ENCODE data around the gene GRAMD4.

Gene GRAMD4

GRCh38 chr22:46574993-46575910 lies 44.9 kb upstream of the GRAMD4 start:
- TF ChIP-seq CTCF (IDR thresholded peaks at IDR 0.05; ENCODE audit: low read depth, low read length, missing control alignments), result no peak
- H3K27ac ChIP-seq, result no peak overlapping the region
- H3K36me3 ChIP-seq (replicated peaks), result no peaks in the 10 kb centered on the region
- H3K4me3 ChIP-seq (ENCODE audit: low read depth, low read length), result no peak overlapping the region
- in situ Hi-C loops (cut with HindIII; ENCODE audit: low pct_ligation_motif_present, low sequenced_read_pairs), result no loop called here
- DNase-seq, result no peak
- no peaks in the 10 kb centered on the region for H3K27me3 ChIP-seq (replicated peaks)

- H3K27me3 ChIP-seq (replicated peaks), result no peaks in the 10 kb centered on the region
- in situ Hi-C loops (cut with HindIII; ENCODE audit: low pct_ligation_motif_present, low sequenced_read_pairs), result no loop called here
- DNase-seq, result no peak
- H3K27ac ChIP-seq, result no peak overlapping the region
- no peaks in the 10 kb centered on the region for H3K36me3 ChIP-seq (replicated peaks)
- no peak for TF ChIP-seq CTCF (IDR thresholded peaks at IDR 0.05; ENCODE audit: low read depth, low read length, missing control alignments)
- H3K4me3 ChIP-seq (ENCODE audit: low read depth, low read length), result peak overlapping the region; percentile 47
These were observed 44.2 kb upstream of the GRAMD4 start for GRCh38 chr22:46575911-46576555.

GRCh38 chr22:46576556-46577367 lies 43.4 kb upstream of the GRAMD4 start:
- H3K27me3 ChIP-seq (replicated peaks), result no peaks in the 10 kb centered on the region
- in situ Hi-C loops (cut with HindIII; ENCODE audit: low pct_ligation_motif_present, low sequenced_read_pairs), result no loop called here
- TF ChIP-seq CTCF (IDR thresholded peaks at IDR 0.05; ENCODE audit: low read depth, low read length, missing control alignments), result no peak
- H3K36me3 ChIP-seq (replicated peaks), result no peaks in the 10 kb centered on the region
- H3K4me3 ChIP-seq (ENCODE audit: low read depth, low read length), result peak overlapping the region; percentile 64
- no peak overlapping the region for H3K27ac ChIP-seq
- DNase-seq, result no peak

- TF ChIP-seq CTCF (IDR thresholded peaks at IDR 0.05; ENCODE audit: low read depth, low read length, missing control alignments), result no peak
- H3K4me3 ChIP-seq (ENCODE audit: low read depth, low read length), result peak overlapping the region; percentile 64
- H3K36me3 ChIP-seq (replicated peaks), result no peaks in the 10 kb centered on the region
- in situ Hi-C loops (cut with HindIII; ENCODE audit: low pct_ligation_motif_present, low sequenced_read_pairs), result no loop called here
- H3K27ac ChIP-seq, result no peak overlapping the region
- DNase-seq, result no peak
- H3K27me3 ChIP-seq (replicated peaks), result no peaks in the 10 kb centered on the region
These were observed 42.6 kb upstream of the GRAMD4 start for GRCh38 chr22:46577368-46578249.

- no peak overlapping the region for H3K4me3 ChIP-seq (ENCODE audit: low read depth, low read length)
- H3K27ac ChIP-seq, result no peak overlapping the region
- DNase-seq, result no peak
- TF ChIP-seq CTCF (IDR thresholded peaks at IDR 0.05; ENCODE audit: low read depth, low read length, missing control alignments), result no peak
- no peaks in the 10 kb centered on the region for H3K27me3 ChIP-seq (replicated peaks)
- H3K36me3 ChIP-seq (replicated peaks), result no peaks in the 10 kb centered on the region
- in situ Hi-C loops (cut with HindIII; ENCODE audit: low pct_ligation_motif_present, low sequenced_read_pairs), result no loop called here
These were observed 41.8 kb upstream of the GRAMD4 start for GRCh38 chr22:46578251-46578823.

Data from brain microvascular endothelial cell (primary cell).